Measurements from ENCODE around the gene EXOSC10. TPM values are rescaled to one million over a fixed set of nuclear protein-coding genes. Genes with fewer than 3 reads are reported as not detected.

EXOSC10 gene
- total RNA-seq, 1 donor from 2014 or later, result 104 TPM

GRCh38 chr1:11126569-11126968 lies 26.9 kb upstream of the EXOSC10 start:
- H3K4me1 Mint-ChIP-seq (ENCODE audit: low read depth), result no peaks in the 10 kb centered on the region
- no peaks in the 10 kb centered on the region for H3K9me3 Mint-ChIP-seq (ENCODE audit: low read depth)
- DNase-seq (ENCODE audit: low spot score, unreplicated experiment), result no peak
- H3K27ac Mint-ChIP-seq, result no peak overlapping the region
- no peak for TF ChIP-seq CTCF (IDR thresholded peaks at IDR 0.05; ENCODE audit: unreplicated experiment)
- H3K27me3 Mint-ChIP-seq, result no peaks in the 10 kb centered on the region
- H3K4me3 Mint-ChIP-seq (ENCODE audit: low read depth), result no peak overlapping the region
- H3K36me3 Mint-ChIP-seq (ENCODE audit: insufficient read depth), result peaks cover 32% of the 10 kb centered on the region

GRCh38 chr1:11125931-11126330 lies 26.3 kb upstream of the EXOSC10 start:
- H3K27ac Mint-ChIP-seq, result no peak overlapping the region

GRCh38 chr1:11124965-11125364 lies 25.3 kb upstream of the EXOSC10 start:
- Mint-ChIP-seq H3K9me3 (ENCODE audit: low read depth) (no peaks in the 10 kb centered on the region), H3K36me3 (ENCODE audit: insufficient read depth) (peaks cover 27% of the 10 kb centered on the region), H3K4me3 (ENCODE audit: low read depth) (no peak overlapping the region), H3K27me3 (no peaks in the 10 kb centered on the region), H3K27ac (no peak overlapping the region), H3K4me1 (ENCODE audit: low read depth) (no peaks in the 10 kb centered on the region)
- DNase-seq (ENCODE audit: low spot score, unreplicated experiment), result no peak
- no peak for TF ChIP-seq CTCF (IDR thresholded peaks at IDR 0.05; ENCODE audit: unreplicated experiment)

More at GRCh38 chr1:11125931-11126330, 26.3 kb upstream of the EXOSC10 start:
- Mint-ChIP-seq H3K4me3 (ENCODE audit: low read depth) (no peak overlapping the region), H3K4me1 (ENCODE audit: low read depth) (no peaks in the 10 kb centered on the region), H3K9me3 (ENCODE audit: low read depth) (no peaks in the 10 kb centered on the region), H3K27me3 (no peaks in the 10 kb centered on the region), H3K36me3 (ENCODE audit: insufficient read depth) (peaks cover 31% of the 10 kb centered on the region)
- no peak for DNase-seq (ENCODE audit: low spot score, unreplicated experiment)
- no peak for TF ChIP-seq CTCF (IDR thresholded peaks at IDR 0.05; ENCODE audit: unreplicated experiment)

GRCh38 chr1:11116318-11116717 lies 16.6 kb upstream of the EXOSC10 start:
- H3K27me3 Mint-ChIP-seq, result no peaks in the 10 kb centered on the region
- peaks cover 13% of the 10 kb centered on the region for H3K36me3 Mint-ChIP-seq (ENCODE audit: insufficient read depth)
- no peaks in the 10 kb centered on the region for H3K4me1 Mint-ChIP-seq (ENCODE audit: low read depth)
- H3K9me3 Mint-ChIP-seq (ENCODE audit: low read depth), result no peaks in the 10 kb centered on the region
- no peak for DNase-seq (ENCODE audit: low spot score, unreplicated experiment)
- no peak overlapping the region for H3K27ac Mint-ChIP-seq
- no peak for TF ChIP-seq CTCF (IDR thresholded peaks at IDR 0.05; ENCODE audit: unreplicated experiment)
- no peak overlapping the region for H3K4me3 Mint-ChIP-seq (ENCODE audit: low read depth)

- Mint-ChIP-seq H3K9me3 (ENCODE audit: low read depth) (no peaks in the 10 kb centered on the region), H3K36me3 (ENCODE audit: insufficient read depth) (peaks cover 12% of the 10 kb centered on the region), H3K27ac (peak overlapping the region; percentile 26), H3K4me1 (ENCODE audit: low read depth) (no peaks in the 10 kb centered on the region), H3K4me3 (ENCODE audit: low read depth) (no peak overlapping the region), H3K27me3 (no peaks in the 10 kb centered on the region)
- DNase-seq (ENCODE audit: low spot score, unreplicated experiment), result no peak
- no peak for TF ChIP-seq CTCF (IDR thresholded peaks at IDR 0.05; ENCODE audit: unreplicated experiment)
Measured at GRCh38 chr1:11114966-11115365, 15.3 kb upstream of the EXOSC10 start.

Data from progenitor cell of endocrine pancreas (in vitro differentiated cells).